Lower leg skin (tissue), 4 donors: ENCODE data around the gene ARID1B. TPM values are rescaled to one million over a fixed set of nuclear protein-coding genes. Genes with fewer than 3 reads are reported as not detected.

Experiments
- DNase-seq, 2 donors: peaks; one replicate each; pipeline ENCODE4 v3.0.0-alpha.2; 2019; ENCODE audit warnings: low spot score in 2 of 2
- H3K4me3 ChIP-seq: fragments of 200-600 bp; sonication (generic); 2 replicates; pipeline ENCODE4 v1.5.1; 2017; ENCODE audit warnings: mild to moderate bottlenecking, low read depth; ENCODE audit not compliant: poor library complexity, severe bottlenecking
- POLR2A ChIP-seq, 2 donors: fragments of 450-650 bp; IDR thresholded peaks; one replicate each; pipeline ENCODE4 v1.6.1; 2016 to 2017; ENCODE audit warnings: antibody characterized with exemption in 2 of 2, mild to moderate bottlenecking in 1 of 2, moderate library complexity in 1 of 2
- WGBS, 2 donors: methylation state at CpG; one replicate each; pipeline ENCODE4 v1.1.5; 2018; 5-methylcytosine and 5-hydroxymethylcytosine counted together
- intact Hi-C: fragments of 100-400 bp; cut with DNase I; formaldehyde crosslinking; loops from one replicate; pipeline ENCODE4 v1.15.0; 2023; ENCODE audit warnings: low total_unique reads
- total RNA-seq, 4 donors: library from RNA; depleted of rRNA; stranded (reverse); fragments of >200 nt; gene quantifications; one replicate each; pipeline ENCODE4 v1.1.0, GENCODE V29; 2016
- TF ChIP-seq, protein P1 (sequence below), 3 donors: fragments of 450-650 bp; IDR thresholded peaks; one replicate each; pipeline ENCODE4 v1.5.1; 2016; ENCODE audit warnings: antibody characterized with exemption in 3 of 3, mild to moderate bottlenecking in 3 of 3, moderate library complexity in 2 of 3

Gene ARID1B
- total RNA-seq, 4 donors from 2014 or later: 87.3 to 132 (median 102) TPM

DNA sequence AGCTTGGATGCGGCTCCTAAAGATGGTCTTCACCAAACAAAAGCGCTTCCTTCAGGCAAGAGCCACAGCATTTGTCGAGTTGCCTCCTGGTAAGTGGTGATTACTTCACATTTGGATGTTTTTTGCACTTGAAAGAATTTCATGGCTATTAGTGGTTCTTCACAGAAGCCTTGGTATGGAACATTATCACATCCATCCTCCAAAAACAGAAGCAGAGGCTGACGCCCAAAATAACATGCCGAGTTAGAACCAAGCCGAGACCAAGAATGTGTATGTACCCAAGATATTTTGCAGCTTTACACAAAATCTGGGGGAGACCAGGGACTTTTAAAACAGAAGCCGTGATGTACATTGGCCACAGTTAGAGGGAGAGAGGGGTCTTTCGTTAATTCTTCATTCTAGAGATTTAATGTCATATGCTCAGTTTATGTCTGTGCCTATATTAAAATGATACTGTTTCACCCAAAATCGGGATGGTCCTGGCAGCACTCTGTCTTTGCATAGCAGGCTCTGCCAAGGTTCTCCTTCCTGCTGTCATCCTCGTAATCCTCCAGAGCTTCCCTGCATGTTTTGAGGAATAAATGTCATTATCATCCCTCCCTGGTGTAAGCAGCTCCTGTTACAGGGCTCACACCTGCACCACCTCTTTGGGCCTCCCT lies 436.9 kb downstream of the ARID1B start:
- no peak overlapping the region for H3K4me3 ChIP-seq
- intact Hi-C loops: no loop called here
- 83 to 90% methylated on average over 10 of the region's 10 CpGs for WGBS, 2 donors
- no peak for TF ChIP-seq POLR2A (IDR thresholded peaks at IDR 0.05)
- TF ChIP-seq, protein P1, sequence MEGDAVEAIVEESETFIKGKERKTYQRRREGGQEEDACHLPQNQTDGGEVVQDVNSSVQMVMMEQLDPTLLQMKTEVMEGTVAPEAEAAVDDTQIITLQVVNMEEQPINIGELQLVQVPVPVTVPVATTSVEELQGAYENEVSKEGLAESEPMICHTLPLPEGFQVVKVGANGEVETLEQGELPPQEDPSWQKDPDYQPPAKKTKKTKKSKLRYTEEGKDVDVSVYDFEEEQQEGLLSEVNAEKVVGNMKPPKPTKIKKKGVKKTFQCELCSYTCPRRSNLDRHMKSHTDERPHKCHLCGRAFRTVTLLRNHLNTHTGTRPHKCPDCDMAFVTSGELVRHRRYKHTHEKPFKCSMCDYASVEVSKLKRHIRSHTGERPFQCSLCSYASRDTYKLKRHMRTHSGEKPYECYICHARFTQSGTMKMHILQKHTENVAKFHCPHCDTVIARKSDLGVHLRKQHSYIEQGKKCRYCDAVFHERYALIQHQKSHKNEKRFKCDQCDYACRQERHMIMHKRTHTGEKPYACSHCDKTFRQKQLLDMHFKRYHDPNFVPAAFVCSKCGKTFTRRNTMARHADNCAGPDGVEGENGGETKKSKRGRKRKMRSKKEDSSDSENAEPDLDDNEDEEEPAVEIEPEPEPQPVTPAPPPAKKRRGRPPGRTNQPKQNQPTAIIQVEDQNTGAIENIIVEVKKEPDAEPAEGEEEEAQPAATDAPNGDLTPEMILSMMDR (IDR thresholded peaks at IDR 0.05): no peak
- peak; percentile 9 to 74 for DNase-seq

DNA sequence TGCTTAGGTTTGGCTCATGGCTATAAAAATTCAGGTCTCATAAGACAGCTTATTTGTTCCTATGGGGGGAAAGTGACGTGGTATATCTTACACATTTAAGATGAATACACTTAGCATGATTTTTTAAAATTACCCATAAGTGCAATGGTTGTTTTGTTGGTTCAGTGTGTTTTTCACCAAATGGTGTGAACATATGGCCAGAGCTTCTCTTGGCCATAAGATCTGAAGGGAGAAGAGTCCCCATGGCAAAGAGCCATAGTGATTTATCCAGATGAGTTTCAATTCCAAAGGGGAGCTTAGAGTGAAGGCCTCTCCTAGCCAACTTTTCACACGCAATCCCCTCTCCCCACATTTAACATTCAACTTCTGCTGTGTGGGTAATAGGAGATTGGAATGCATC lies 438.5 kb downstream of the ARID1B start:
- no peak for DNase-seq
- no peak for TF ChIP-seq POLR2A (IDR thresholded peaks at IDR 0.05)
- TF ChIP-seq, protein P1 (IDR thresholded peaks at IDR 0.05): no peak
- H3K4me3 ChIP-seq: no peak overlapping the region
- intact Hi-C loops: no loop called here
- 89 to 90% methylated on average over 2 of the region's 2 CpGs for WGBS, 2 donors

DNA sequence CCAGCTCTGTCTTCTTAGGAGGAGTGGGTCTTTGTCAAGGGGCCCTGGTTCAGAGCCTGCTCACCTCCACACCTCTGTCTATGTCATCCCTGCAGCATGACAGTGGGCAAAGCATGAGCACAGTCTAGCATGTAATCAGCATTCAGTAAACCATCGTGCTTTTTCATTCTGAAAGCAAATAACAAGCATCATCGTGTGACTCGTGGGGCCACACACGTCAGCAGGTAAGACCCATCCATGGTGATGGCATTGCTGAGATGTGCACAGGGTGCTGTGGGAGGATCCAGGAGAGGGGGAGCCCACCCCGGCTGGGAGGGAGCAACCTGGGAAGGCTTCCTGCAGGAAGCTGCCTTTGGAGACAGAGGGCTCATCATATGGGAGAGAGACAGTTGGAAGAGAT lies 439.4 kb downstream of the ARID1B start:
- H3K4me3 ChIP-seq: no peak overlapping the region
- DNase-seq: no peak
- 87 to 88% methylated on average over 5 of the region's 5 CpGs for WGBS, 2 donors
- intact Hi-C loops: no loop called here
- TF ChIP-seq, protein P1 (IDR thresholded peaks at IDR 0.05): no peak
- TF ChIP-seq POLR2A (IDR thresholded peaks at IDR 0.05): no peak

DNA sequence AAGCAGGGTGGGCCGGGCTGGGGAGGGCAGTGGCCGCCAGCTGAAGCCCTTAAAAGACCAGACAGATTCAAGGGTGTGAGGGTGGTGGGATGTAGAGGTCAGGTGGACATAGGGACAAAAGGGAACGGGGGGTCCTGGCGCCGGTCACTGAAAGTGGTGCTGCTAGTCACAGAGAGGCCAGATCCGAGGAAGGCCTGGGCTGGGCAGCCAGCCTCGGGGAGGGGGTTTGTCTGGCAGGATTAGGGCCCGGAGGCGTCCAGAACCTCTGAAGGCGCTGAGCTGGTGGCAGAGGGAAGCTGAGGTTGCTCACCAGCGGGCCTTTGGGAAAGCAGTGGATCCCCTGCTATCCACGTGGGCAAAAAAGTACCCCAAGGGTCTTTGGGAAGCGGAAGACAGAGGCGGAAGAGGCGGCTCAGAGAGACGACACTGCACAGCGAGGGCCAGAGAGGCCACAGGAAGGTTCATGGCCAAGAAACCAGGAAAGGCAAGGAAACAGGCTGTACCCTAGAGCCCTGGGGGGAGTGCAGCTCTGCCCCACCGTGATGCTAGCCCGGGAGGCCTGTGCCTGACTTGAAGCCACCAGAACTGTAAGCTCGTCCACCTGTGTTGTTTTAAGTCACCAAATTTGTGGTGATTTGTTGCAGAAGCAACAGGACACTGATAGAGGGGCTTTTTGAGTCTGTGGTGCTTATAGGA lies 440.2 kb downstream of the ARID1B start:
- intact Hi-C loops: no loop called here

DNA sequence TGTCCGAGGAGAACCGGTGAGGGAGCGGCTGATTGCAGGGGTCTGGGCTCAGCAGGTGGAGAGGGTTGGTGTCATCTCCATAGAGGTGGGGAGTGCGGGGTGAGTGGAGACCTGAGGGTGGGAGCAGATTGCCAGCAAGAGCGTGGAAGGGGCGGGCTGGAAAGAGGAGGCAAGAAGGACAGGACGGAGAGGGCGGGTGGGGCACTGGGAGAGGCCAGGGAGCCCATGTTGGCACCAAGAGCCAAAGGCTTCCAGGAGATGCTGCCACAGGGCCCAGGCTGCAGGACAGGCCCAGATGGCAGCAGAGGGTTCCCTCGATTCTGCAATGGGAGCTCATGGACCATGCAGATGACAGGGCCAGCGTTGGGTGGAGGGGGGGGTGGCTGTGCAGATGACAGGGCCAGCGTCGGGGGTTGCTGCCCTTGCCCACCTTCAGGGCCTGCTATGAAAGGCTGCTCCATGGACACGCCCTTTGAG lies 440.8 kb downstream of the ARID1B start:
- H3K4me3 ChIP-seq: no peak overlapping the region
- 90 to 91% methylated on average over 12 to 13 of the region's 13 CpGs for WGBS, 2 donors
- intact Hi-C loops: no loop called here
- TF ChIP-seq POLR2A (IDR thresholded peaks at IDR 0.05): no peak
- TF ChIP-seq, protein P1 (IDR thresholded peaks at IDR 0.05): no peak
- DNase-seq: peak; percentile 12 to 78

More for the DNA sequence above, 440.2 kb downstream of the ARID1B start:
- DNase-seq: peak; percentile 13 to 80
- TF ChIP-seq, protein P1 (IDR thresholded peaks at IDR 0.05): no peak
- no peak for TF ChIP-seq POLR2A (IDR thresholded peaks at IDR 0.05)
- no peak overlapping the region for H3K4me3 ChIP-seq
- 86 to 90% methylated on average over 20 of the region's 20 CpGs for WGBS, 2 donors
